GM19099 (cell line): ENCODE measurements around the gene PKDCC.

Experiments used
- POLR2A ChIP-seq: IDR thresholded peaks from 3 replicates; pipeline ENCODE4 v1.6.1; 2011; ENCODE audit warnings: low read depth; ENCODE audit not compliant: insufficient read length; ENCODE audit errors: extremely low read depth

PKDCC gene

GRCh38 chr2:42021464-42021863, 26.4 kb upstream of the PKDCC start:
- TF ChIP-seq POLR2A = no peak

- no peak for TF ChIP-seq POLR2A
Observed at GRCh38 chr2:42025151-42025582, 22.7 kb upstream of the PKDCC start.

DNA sequence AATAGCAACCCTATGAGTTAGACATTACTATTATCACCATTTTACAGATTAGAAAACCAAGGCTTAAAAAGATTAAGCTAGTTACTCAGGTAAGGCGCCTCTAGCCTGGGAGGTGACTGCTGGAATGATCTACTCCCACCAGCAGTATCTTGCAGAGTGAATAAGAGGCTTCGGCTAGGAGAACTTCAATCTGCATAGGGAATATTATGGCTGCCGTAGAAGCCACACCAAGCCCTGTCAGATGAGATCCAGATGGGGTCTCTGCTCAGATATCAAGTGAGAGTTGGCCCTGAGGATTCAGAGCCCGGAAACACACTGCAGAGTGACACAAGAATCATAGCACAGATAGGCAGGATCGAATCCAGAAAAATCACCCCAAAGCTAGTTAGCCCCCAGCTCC, 21.5 kb upstream of the PKDCC start:
- TF ChIP-seq POLR2A = no peak

GRCh38 chr2:42028571-42029148, 19.2 kb upstream of the PKDCC start:
- no peak for TF ChIP-seq POLR2A

- TF ChIP-seq POLR2A = no peak
Observed at GRCh38 chr2:42029171-42029570, 18.6 kb upstream of the PKDCC start.

- no peak for TF ChIP-seq POLR2A
Observed at GRCh38 chr2:42029639-42030199, 18.1 kb upstream of the PKDCC start.

DNA sequence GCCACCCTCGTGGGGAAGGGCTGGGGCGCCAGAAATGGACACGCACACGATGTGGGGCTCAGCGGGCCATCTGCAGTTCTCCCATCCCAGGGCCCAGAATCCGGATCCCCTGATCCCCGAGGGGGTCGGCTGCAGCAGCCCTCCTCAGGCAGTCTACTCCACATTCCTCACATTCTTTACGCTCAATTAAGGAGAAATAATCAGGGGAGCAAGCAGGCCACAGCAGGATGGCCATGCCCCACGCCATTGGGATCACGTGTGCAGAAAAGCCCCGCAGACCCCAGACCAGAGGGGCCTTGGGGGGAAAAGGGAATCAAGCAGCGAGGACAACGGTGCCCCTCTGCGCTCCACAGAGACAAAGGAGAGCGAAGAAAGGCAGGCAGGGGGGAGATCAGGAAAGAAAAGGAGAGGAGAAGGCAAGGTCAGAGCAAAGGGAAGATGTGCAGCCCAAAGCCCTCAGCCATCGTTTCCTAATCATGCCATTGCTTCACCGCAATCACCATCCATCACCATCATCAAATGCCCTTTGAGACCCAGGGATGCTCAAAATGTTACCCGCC, 17.5 kb upstream of the PKDCC start:
- TF ChIP-seq POLR2A = no peak

DNA sequence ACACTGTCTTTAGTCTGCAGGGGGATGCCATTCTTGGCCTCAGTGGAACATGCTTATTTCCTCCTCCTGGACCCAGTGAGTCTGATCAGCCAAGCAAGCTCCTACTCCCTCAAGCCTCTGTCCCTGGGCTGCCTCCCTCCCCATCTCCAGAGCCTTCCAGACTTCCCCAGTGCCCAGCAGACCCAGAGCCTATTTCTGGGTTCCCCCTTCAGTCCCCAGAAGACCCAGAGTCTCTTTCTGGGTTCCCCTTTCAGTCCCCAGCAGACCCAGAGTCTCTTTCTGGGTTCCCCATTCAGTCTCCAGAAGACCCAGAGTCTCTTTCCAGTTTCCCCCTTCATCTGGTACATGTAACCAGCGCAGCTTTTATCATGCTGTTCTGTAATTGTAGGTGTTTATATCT, 17.0 kb upstream of the PKDCC start:
- TF ChIP-seq POLR2A = no peak

GRCh38 chr2:42031281-42032223, 16.3 kb upstream of the PKDCC start:
- TF ChIP-seq POLR2A = no peak

GRCh38 chr2:42032224-42032620, 15.6 kb upstream of the PKDCC start:
- TF ChIP-seq POLR2A = no peak

- no peak for TF ChIP-seq POLR2A
Observed at GRCh38 chr2:42032745-42033144, 15.1 kb upstream of the PKDCC start.

DNA sequence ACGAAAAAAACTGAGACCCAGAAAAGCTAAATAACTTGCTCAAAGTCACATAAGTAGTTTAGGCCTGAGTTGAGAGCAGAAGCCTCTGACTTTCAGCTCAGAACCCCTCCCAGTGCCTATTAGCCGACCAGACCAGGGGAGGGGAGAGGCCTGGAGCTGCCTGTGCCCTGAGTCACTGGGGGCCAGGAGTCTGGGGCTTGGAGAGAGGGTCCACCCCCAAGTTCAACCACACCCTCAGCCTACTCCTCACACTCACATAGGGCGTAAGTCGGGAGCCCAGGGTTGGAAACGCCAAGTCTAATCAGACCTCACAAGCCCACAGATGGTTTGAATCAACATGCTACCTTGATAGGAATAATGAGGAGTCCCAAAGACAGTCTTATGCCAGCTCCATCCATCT, 12.6 kb upstream of the PKDCC start:
- no peak for TF ChIP-seq POLR2A

DNA sequence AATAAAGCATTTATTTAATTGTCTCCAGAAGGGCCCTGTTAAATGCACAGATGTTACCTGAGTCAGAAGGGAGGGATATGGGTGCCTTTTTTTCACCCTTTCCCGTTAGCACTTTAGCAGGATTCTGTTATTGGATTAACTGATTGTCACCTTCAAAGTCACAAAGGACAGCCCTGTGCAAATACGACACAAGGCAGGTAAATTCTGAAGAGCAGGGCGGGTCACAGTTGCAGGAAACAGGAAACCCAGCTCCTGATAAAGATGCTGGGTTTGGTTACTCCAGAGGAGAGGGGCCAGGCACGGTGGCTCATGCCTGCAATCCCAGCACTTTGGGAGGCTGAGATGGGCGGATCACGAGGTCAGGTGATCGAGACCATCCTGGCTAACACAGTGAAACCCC, 11.4 kb upstream of the PKDCC start:
- TF ChIP-seq POLR2A = no peak

DNA sequence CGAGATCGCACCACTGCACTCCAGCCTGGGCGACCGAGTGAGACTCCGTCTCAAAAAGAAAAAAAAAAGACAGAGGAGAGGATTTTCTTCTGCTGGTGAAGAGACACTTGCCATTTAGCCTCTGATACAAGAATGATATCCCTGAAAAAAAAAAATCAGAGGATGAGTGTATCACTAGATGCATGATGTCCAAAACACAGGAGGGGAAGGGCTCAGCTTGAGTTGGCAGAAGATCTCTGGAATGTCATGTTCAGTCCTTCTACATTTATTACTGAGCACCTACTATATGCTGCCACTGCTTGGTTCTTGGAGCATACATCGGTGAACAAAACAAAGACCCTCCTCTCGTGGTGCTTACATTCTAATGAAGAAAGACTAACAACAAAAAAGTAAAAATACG, 10.9 kb upstream of the PKDCC start:
- TF ChIP-seq POLR2A = no peak

- no peak for TF ChIP-seq POLR2A
Observed at GRCh38 chr2:42040643-42041278, 7.1 kb upstream of the PKDCC start.
